Activated naive CD8-positive, alpha-beta T cell treated with anti-CD3 and anti-CD28 coated beads for 36 hours (primary cell): Measurements from ENCODE around the gene SLC36A4. TPM values are rescaled to one million over a fixed set of nuclear protein-coding genes. Genes with fewer than 3 reads are reported as not detected.
"Not testable (repeated sequence)": the region's sequence is repeated elsewhere in the genome, so short reads cannot be mapped to it uniquely, and the experiment has no call there.

Experiments used
- DNase-seq: peaks from one replicate; pipeline ENCODE4 v3.0.0; 2021
- H3K27ac Mint-ChIP-seq: one replicate; pipeline ENCODE4 v1.8.0; 2022; ENCODE audit warnings: mild to moderate bottlenecking, moderate library complexity, mixed read lengths
- H3K27me3 Mint-ChIP-seq: one replicate; pipeline ENCODE4 v1.8.0; 2022; ENCODE audit warnings: mild to moderate bottlenecking, mixed read lengths
- H3K36me3 Mint-ChIP-seq: one replicate; pipeline ENCODE4 v1.8.0; 2021; ENCODE audit warnings: mild to moderate bottlenecking, mixed read lengths
- H3K4me1 Mint-ChIP-seq: one replicate; pipeline ENCODE4 v1.8.0; 2021; ENCODE audit warnings: mixed read lengths
- H3K4me3 Mint-ChIP-seq: one replicate; pipeline ENCODE4 v1.8.0; 2022; ENCODE audit warnings: mild to moderate bottlenecking, moderate library complexity, mixed read lengths
- H3K9me3 Mint-ChIP-seq: one replicate; pipeline ENCODE4 v1.8.0; 2022; ENCODE audit warnings: mixed read lengths
- total RNA-seq, 2 experiments: library from RNA; stranded (reverse); gene quantifications; one replicate each; pipeline ENCODE4 v1.2.3, GENCODE V29; 2021

Gene SLC36A4
- 10 to 100 TPM; 15.2 to 15.3 TPM for total RNA-seq

GRCh38 chr11:93197380-93198214 lies at the start of gene SLC36A4:
SLC36A4 (minus strand) TSS chr11:93197991; CDS start chr11:93197832, 159 bp downstream.
- DNase-seq: peak; percentile 87
- Mint-ChIP-seq H3K4me1 (peaks cover 14% of the 10 kb centered on the region), H3K27ac (peak within 1 kb of the TSS; percentile 94), H3K4me3 (peak within 1 kb of the TSS; percentile 95), H3K27me3 (peaks cover 5% of the 10 kb centered on the region), H3K9me3 (no peaks in the 10 kb centered on the region), H3K36me3 (peaks cover 4% of the 10 kb centered on the region)

- peaks cover 41% of the 10 kb centered on the region for H3K27me3 Mint-ChIP-seq
- not testable (repeated sequence) for H3K36me3 Mint-ChIP-seq, H3K27ac Mint-ChIP-seq, H3K9me3 Mint-ChIP-seq, H3K4me3 Mint-ChIP-seq, H3K4me1 Mint-ChIP-seq, DNase-seq
Measured at GRCh38 chr11:93246790-93247189, 49.0 kb upstream of the SLC36A4 start.

- H3K27me3 Mint-ChIP-seq: peaks cover 35% of the 10 kb centered on the region
- DNase-seq: no peak
- H3K36me3 Mint-ChIP-seq: no peaks in the 10 kb centered on the region
- no peak overlapping the region for H3K4me3 Mint-ChIP-seq
- H3K4me1 Mint-ChIP-seq: no peaks in the 10 kb centered on the region
- no peak overlapping the region for H3K27ac Mint-ChIP-seq
- peaks cover 1% of the 10 kb centered on the region for H3K9me3 Mint-ChIP-seq
Measured at GRCh38 chr11:93244018-93244417, 46.2 kb upstream of the SLC36A4 start.

- Mint-ChIP-seq H3K9me3 (no peaks in the 10 kb centered on the region), H3K36me3 (no peaks in the 10 kb centered on the region), H3K4me3 (no peak overlapping the region), H3K4me1 (no peaks in the 10 kb centered on the region), H3K27me3 (peaks cover 29% of the 10 kb centered on the region), H3K27ac (no peak overlapping the region)
- no peak for DNase-seq
Measured at GRCh38 chr11:93239966-93240365, 42.2 kb upstream of the SLC36A4 start.

- H3K9me3 Mint-ChIP-seq: no peaks in the 10 kb centered on the region
Measured at GRCh38 chr11:93238956-93239355, 41.2 kb upstream of the SLC36A4 start.

GRCh38 chr11:93236741-93237675 lies 39.2 kb upstream of the SLC36A4 start:
- no peak overlapping the region for H3K27ac Mint-ChIP-seq
- H3K27me3 Mint-ChIP-seq: peaks cover 21% of the 10 kb centered on the region
- DNase-seq: no peak
- no peaks in the 10 kb centered on the region for H3K9me3 Mint-ChIP-seq
- no peaks in the 10 kb centered on the region for H3K36me3 Mint-ChIP-seq
- H3K4me3 Mint-ChIP-seq: no peak overlapping the region
- H3K4me1 Mint-ChIP-seq: no peaks in the 10 kb centered on the region

More at GRCh38 chr11:93238956-93239355, 41.2 kb upstream of the SLC36A4 start:
- H3K27ac Mint-ChIP-seq: no peak overlapping the region
- no peaks in the 10 kb centered on the region for H3K4me1 Mint-ChIP-seq
- no peak for DNase-seq
- H3K36me3 Mint-ChIP-seq: no peaks in the 10 kb centered on the region
- H3K4me3 Mint-ChIP-seq: no peak overlapping the region
- peaks cover 26% of the 10 kb centered on the region for H3K27me3 Mint-ChIP-seq

GRCh38 chr11:93234602-93235207 lies 36.9 kb upstream of the SLC36A4 start:
- peak; percentile 56 for DNase-seq
- Mint-ChIP-seq H3K27me3 (peaks cover 17% of the 10 kb centered on the region), H3K36me3 (no peaks in the 10 kb centered on the region), H3K4me1 (no peaks in the 10 kb centered on the region), H3K27ac (no peak overlapping the region), H3K4me3 (no peak overlapping the region), H3K9me3 (no peaks in the 10 kb centered on the region)

GRCh38 chr11:93229876-93230275 lies 32.1 kb upstream of the SLC36A4 start:
- H3K27me3 Mint-ChIP-seq: no peaks in the 10 kb centered on the region
- no peak overlapping the region for H3K4me3 Mint-ChIP-seq
- no peaks in the 10 kb centered on the region for H3K36me3 Mint-ChIP-seq
- no peak overlapping the region for H3K27ac Mint-ChIP-seq
- no peaks in the 10 kb centered on the region for H3K4me1 Mint-ChIP-seq
- DNase-seq: no peak
- no peaks in the 10 kb centered on the region for H3K9me3 Mint-ChIP-seq

GRCh38 chr11:93225662-93226061 lies 27.9 kb upstream of the SLC36A4 start:
- Mint-ChIP-seq H3K4me3 (no peak overlapping the region), H3K9me3 (no peaks in the 10 kb centered on the region), H3K36me3 (no peaks in the 10 kb centered on the region), H3K27me3 (peaks cover 5% of the 10 kb centered on the region), H3K27ac (no peak overlapping the region), H3K4me1 (no peaks in the 10 kb centered on the region)
- DNase-seq: no peak

- DNase-seq: no peak
- Mint-ChIP-seq H3K27me3 (peaks cover 5% of the 10 kb centered on the region), H3K36me3 (no peaks in the 10 kb centered on the region), H3K9me3 (no peaks in the 10 kb centered on the region), H3K4me3 (no peak overlapping the region), H3K27ac (no peak overlapping the region), H3K4me1 (no peaks in the 10 kb centered on the region)
Measured at GRCh38 chr11:93221539-93221938, 23.7 kb upstream of the SLC36A4 start.

- no peak for DNase-seq
- Mint-ChIP-seq H3K27me3 (peaks cover 5% of the 10 kb centered on the region), H3K27ac (no peak overlapping the region), H3K4me1 (no peaks in the 10 kb centered on the region), H3K4me3 (no peak overlapping the region), H3K9me3 (no peaks in the 10 kb centered on the region), H3K36me3 (no peaks in the 10 kb centered on the region)
Measured at GRCh38 chr11:93220078-93220477, 22.3 kb upstream of the SLC36A4 start.

GRCh38 chr11:93219440-93219839 lies 21.6 kb upstream of the SLC36A4 start:
- Mint-ChIP-seq H3K27me3 (peaks cover 5% of the 10 kb centered on the region), H3K4me1 (no peaks in the 10 kb centered on the region), H3K36me3 (no peaks in the 10 kb centered on the region), H3K27ac (no peak overlapping the region), H3K4me3 (no peak overlapping the region), H3K9me3 (no peaks in the 10 kb centered on the region)
- DNase-seq: no peak

- no peaks in the 10 kb centered on the region for H3K9me3 Mint-ChIP-seq
- H3K4me3 Mint-ChIP-seq: no peak overlapping the region
- H3K36me3 Mint-ChIP-seq: no peaks in the 10 kb centered on the region
- H3K4me1 Mint-ChIP-seq: no peaks in the 10 kb centered on the region
- DNase-seq: no peak
- no peaks in the 10 kb centered on the region for H3K27me3 Mint-ChIP-seq
- no peak overlapping the region for H3K27ac Mint-ChIP-seq
Measured at GRCh38 chr11:93216511-93217101, 18.8 kb upstream of the SLC36A4 start.

- Mint-ChIP-seq H3K27me3 (no peaks in the 10 kb centered on the region), H3K36me3 (peaks cover 2% of the 10 kb centered on the region), H3K9me3 (peaks cover 4% of the 10 kb centered on the region), H3K4me3 (no peak overlapping the region), H3K4me1 (no peaks in the 10 kb centered on the region), H3K27ac (no peak overlapping the region)
- DNase-seq: no peak
Measured at GRCh38 chr11:93213622-93214021, 15.8 kb upstream of the SLC36A4 start.

GRCh38 chr11:93212094-93212493 lies 14.3 kb upstream of the SLC36A4 start:
- Mint-ChIP-seq H3K4me1 (no peaks in the 10 kb centered on the region), H3K9me3 (peaks cover 5% of the 10 kb centered on the region), H3K36me3 (peaks cover 2% of the 10 kb centered on the region), H3K4me3 (no peak overlapping the region), H3K27me3 (peaks cover 4% of the 10 kb centered on the region), H3K27ac (no peak overlapping the region)
- DNase-seq: no peak
